Measurements from ENCODE around the gene LSAMP. TPM values are rescaled to one million over a fixed set of nuclear protein-coding genes. Genes with fewer than 3 reads are reported as not detected.

The LSAMP gene
- total and polyA plus RNA-seq, 9 of the 15 experiments (the other 6 are each of a cell fraction or from before 2014, with no cell fraction given) = 0.09 to 0.11 TPM; not detected in 7

- TF ChIP-seq ZNF592 (IDR thresholded peaks at IDR 0.05) (no peak), NFIX (CRISPR knock-in tag; IDR thresholded peaks at IDR 0.05; ENCODE audit: low read depth) (no peak)
Measured at GRCh38 chr3:116155841-116156240, 289.4 kb downstream of the LSAMP start (continued).

GRCh38 chr3:116154389-116154788 is 290.9 kb downstream of the LSAMP start:
- BruUV-seq (replicated peaks) = no TSS peak
- Histone ChIP-seq H3K4me2 (ENCODE audit: insufficient read depth, low read length) (no peak overlapping the region), H3K27me3 (ENCODE audit: control insufficient read depth in 2 of 2, insufficient read depth in 2 of 2, low read length in 2 of 2) (no peaks in the 10 kb centered on the region), H3K9me3 (replicated peaks; ENCODE audit: control insufficient read depth, insufficient read depth, low read depth, low read length) (no peaks in the 10 kb centered on the region), H2AFZ (ENCODE audit: low read depth, low read length) (no peak overlapping the region), H3K27ac (ENCODE audit: extremely low read depth, low read depth, low read length) (no peak overlapping the region), H3K36me3 (ENCODE audit: control insufficient read depth, insufficient read depth, low read length) (no peaks in the 10 kb centered on the region), H3K79me2 (ENCODE audit: control insufficient read depth, insufficient read depth, low read length) (no peaks in the 10 kb centered on the region), H3K9ac (ENCODE audit: insufficient read depth in 1 of 2, low read depth in 2 of 2, low read length in 2 of 2) (no peak overlapping the region), H3K4me3 (no peak overlapping the region), H3K4me1 (replicated peaks in 1 of 2; ENCODE audit: control insufficient read depth in 2 of 2, insufficient read depth in 2 of 2, low read length in 2 of 2) (no peaks in the 10 kb centered on the region; a peak in 1 of 5 replicates), H3K9me1 (ENCODE audit: control insufficient read depth, insufficient read depth, low read length) (no peaks in the 10 kb centered on the region), H4K20me1 (replicated peaks; ENCODE audit: control insufficient read depth, insufficient read depth, low read length) (no peaks in the 10 kb centered on the region)
- DNase-seq (ENCODE audit: extremely low read depth in 1 of 4, low spot score in 3 of 4) (no peak), ATAC-seq (no peak), FAIRE-seq (no peak)
- intact Hi-C loops (cut with micrococcal nuclease) (no loop called here), in situ Hi-C loops (cut with MboI) (no loop called here)
- ChIA-PET CTCF (ENCODE audit: low intra/inter-chr PET ratio) (no interaction called here), POLR2A (no interaction called here)
- 18% methylated on average over 2 of the region's 2 CpGs for WGBS (ENCODE audit: insufficient coverage, low coverage, missing lambda C conversion rate)
- 0 out of 2 replicates have a peak, but pooled peaks have one; percentile 24 for TF ChIP-seq MAFG (tag; conservative IDR thresholded peaks at IDR 0.05)
- 0 out of 2 replicates have a peak, but pooled peaks have one; percentile 13 for TF ChIP-seq C11orf30 (IDR thresholded peaks at IDR 0.05; ENCODE audit: low read depth)
- TF ChIP-seq FIP1L1 (IDR thresholded peaks at IDR 0.05; ENCODE audit: low read depth, low read length, poor library complexity, severe bottlenecking) = no peak
